ENCODE measurements around the gene TMOD1.

The TMOD1 gene

DNA sequence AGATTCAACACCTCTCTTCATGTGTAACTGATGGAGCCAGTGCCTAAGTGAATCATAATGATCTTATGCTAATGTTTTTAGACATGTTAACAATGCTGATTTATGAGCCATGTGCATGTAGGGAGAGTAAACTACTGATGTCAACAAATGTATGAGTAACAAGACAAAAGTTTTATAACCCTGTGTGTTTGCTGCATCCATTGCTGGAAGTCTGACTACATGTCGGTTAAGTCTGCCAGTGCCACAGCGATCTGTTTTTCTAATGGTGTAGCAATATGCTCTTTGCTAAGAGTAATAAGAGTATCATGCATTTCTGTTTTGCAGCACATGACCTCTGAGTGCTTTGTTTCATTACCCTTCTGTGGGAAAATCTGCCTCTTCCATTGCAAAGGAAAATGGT, 26.4 kb upstream of the TMOD1 start:
- TF ChIP-seq, protein P1, sequence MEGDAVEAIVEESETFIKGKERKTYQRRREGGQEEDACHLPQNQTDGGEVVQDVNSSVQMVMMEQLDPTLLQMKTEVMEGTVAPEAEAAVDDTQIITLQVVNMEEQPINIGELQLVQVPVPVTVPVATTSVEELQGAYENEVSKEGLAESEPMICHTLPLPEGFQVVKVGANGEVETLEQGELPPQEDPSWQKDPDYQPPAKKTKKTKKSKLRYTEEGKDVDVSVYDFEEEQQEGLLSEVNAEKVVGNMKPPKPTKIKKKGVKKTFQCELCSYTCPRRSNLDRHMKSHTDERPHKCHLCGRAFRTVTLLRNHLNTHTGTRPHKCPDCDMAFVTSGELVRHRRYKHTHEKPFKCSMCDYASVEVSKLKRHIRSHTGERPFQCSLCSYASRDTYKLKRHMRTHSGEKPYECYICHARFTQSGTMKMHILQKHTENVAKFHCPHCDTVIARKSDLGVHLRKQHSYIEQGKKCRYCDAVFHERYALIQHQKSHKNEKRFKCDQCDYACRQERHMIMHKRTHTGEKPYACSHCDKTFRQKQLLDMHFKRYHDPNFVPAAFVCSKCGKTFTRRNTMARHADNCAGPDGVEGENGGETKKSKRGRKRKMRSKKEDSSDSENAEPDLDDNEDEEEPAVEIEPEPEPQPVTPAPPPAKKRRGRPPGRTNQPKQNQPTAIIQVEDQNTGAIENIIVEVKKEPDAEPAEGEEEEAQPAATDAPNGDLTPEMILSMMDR (IDR thresholded peaks at IDR 0.05; ENCODE audit: low read depth, low read length, poor library complexity, severe bottlenecking) = no peak
- no peak for TF ChIP-seq EZH2phosphoT487 (IDR thresholded peaks at IDR 0.05; ENCODE audit: borderline replicate concordance, low read length)
- no peaks in the 10 kb centered on the region for H4K20me1 ChIP-seq (ENCODE audit: control insufficient read depth, insufficient read depth, low read depth, low read length)
- H3K79me2 ChIP-seq (ENCODE audit: control insufficient read depth, low read length) = no peaks in the 10 kb centered on the region
- H3K4me3 ChIP-seq (ENCODE audit: low read length) = no peak overlapping the region
- no peaks in the 10 kb centered on the region for H3K4me1 ChIP-seq (ENCODE audit: control insufficient read depth, low read length)
- H3K27ac ChIP-seq (ENCODE audit: low read depth, low read length) = no peak overlapping the region
- no peaks in the 10 kb centered on the region for H3K27me3 ChIP-seq (ENCODE audit: control insufficient read depth, low read length)
- no peaks in the 10 kb centered on the region for H3K9me2 ChIP-seq (replicated peaks; ENCODE audit: control insufficient read depth, low read length)
- H3F3A ChIP-seq (ENCODE audit: control insufficient read depth, insufficient read depth) = no peaks in the 10 kb centered on the region
- no peaks in the 10 kb centered on the region for H3K36me3 ChIP-seq (ENCODE audit: control insufficient read depth, low read length)
- H3K4me2 ChIP-seq (ENCODE audit: low read length) = no peak overlapping the region
- no peaks in the 10 kb centered on the region for H3K9me3 ChIP-seq (ENCODE audit: control insufficient read depth, insufficient read depth, low read length)

DNA sequence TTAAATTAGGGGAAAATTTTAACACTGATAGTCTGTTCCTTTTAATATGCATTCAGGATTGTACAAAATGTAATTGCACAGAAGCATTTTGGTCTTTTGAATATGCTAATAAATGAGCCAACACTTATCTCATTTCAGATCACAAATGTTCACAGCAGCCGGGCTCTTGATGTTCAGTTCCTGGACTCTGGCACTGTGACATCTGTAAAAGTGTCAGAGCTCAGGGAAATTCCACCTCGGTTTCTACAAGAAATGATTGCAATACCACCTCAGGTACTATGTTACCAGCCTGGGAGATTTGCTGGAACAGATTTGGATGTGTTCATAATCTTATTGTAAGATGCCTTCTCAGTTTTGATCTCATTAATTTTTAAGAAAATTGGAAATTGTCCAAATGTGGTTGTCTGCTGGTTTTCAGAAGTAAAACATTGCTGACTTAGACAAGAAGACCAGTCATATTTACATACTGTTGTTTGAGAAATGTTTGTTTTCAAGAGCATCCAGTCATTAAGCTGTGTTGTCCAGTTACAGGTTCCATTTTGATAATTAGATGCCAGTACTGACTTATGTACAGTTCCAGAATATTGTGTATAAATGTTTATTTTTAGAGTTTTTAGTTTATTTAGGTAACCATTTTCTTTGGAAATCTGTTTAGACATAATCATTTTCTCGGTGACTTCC, 23.0 kb upstream of the TMOD1 start:
- Histone ChIP-seq H3K9me3 (ENCODE audit: control insufficient read depth, insufficient read depth, low read length) (no peaks in the 10 kb centered on the region), H3K27me3 (ENCODE audit: control insufficient read depth, low read length) (no peaks in the 10 kb centered on the region), H3K4me2 (ENCODE audit: low read length) (no peak overlapping the region), H3K27ac (ENCODE audit: low read depth, low read length) (no peak overlapping the region), H4K20me1 (ENCODE audit: control insufficient read depth, insufficient read depth, low read depth, low read length) (no peaks in the 10 kb centered on the region), H3K4me3 (ENCODE audit: low read length) (no peak overlapping the region), H3K79me2 (ENCODE audit: control insufficient read depth, low read length) (no peaks in the 10 kb centered on the region), H3K9me2 (replicated peaks; ENCODE audit: control insufficient read depth, low read length) (no peaks in the 10 kb centered on the region), H3K36me3 (ENCODE audit: control insufficient read depth, low read length) (peaks cover 4% of the 10 kb centered on the region; the same call in 1 of the 2 replicates), H3F3A (ENCODE audit: control insufficient read depth, insufficient read depth) (no peaks in the 10 kb centered on the region), H3K4me1 (ENCODE audit: control insufficient read depth, low read length) (no peaks in the 10 kb centered on the region)
- no peak for TF ChIP-seq EZH2phosphoT487 (IDR thresholded peaks at IDR 0.05; ENCODE audit: borderline replicate concordance, low read length)
- TF ChIP-seq, protein P1 (IDR thresholded peaks at IDR 0.05; ENCODE audit: low read depth, low read length, poor library complexity, severe bottlenecking) = no peak

DNA sequence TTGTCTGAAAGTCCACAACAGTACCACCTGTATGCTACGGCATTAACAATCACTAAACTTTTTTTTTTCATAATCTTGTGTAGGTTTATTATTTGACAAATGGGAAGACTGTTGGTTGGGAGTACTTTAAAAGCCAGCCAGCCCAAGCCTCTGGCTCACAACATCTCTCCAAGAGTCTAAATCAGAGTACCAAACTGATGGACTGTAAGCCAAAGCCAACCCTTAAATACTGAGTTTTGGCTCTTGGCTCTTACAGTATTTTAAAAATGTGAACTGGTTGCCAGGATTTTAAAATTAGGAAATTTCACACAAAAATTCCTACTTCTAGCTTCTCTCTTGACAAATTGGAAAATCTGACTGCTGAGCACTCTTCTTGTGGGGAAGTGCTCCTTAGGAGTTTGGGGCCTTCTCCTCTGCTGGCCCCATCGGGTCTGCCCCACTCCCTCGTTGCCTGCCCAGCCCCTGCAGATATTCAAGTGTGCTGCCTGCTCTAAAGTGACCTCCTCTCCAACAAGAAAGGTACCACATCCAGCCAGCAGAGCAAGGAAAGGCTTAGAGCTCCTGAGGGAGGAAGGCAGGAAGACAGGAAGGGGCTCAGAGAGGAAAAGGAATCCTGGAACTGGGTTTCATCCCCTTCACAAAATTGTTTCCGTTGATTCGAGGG, 21.8 kb upstream of the TMOD1 start:
- Histone ChIP-seq H3K9me3 (ENCODE audit: control insufficient read depth, insufficient read depth, low read length) (no peaks in the 10 kb centered on the region), H3K36me3 (ENCODE audit: control insufficient read depth, low read length) (peaks cover 4% of the 10 kb centered on the region; the same call in 1 of the 2 replicates), H4K20me1 (ENCODE audit: control insufficient read depth, insufficient read depth, low read depth, low read length) (no peaks in the 10 kb centered on the region), H3K79me2 (ENCODE audit: control insufficient read depth, low read length) (no peaks in the 10 kb centered on the region), H3K27me3 (ENCODE audit: control insufficient read depth, low read length) (no peaks in the 10 kb centered on the region), H3K9me2 (replicated peaks; ENCODE audit: control insufficient read depth, low read length) (no peaks in the 10 kb centered on the region), H3K27ac (ENCODE audit: low read depth, low read length) (no peak overlapping the region), H3K4me1 (ENCODE audit: control insufficient read depth, low read length) (no peaks in the 10 kb centered on the region), H3K4me3 (ENCODE audit: low read length) (no peak overlapping the region), H3K4me2 (ENCODE audit: low read length) (no peak overlapping the region), H3F3A (ENCODE audit: control insufficient read depth, insufficient read depth) (no peaks in the 10 kb centered on the region)
- TF ChIP-seq, protein P1 (IDR thresholded peaks at IDR 0.05; ENCODE audit: low read depth, low read length, poor library complexity, severe bottlenecking) = no peak
- TF ChIP-seq EZH2phosphoT487 (IDR thresholded peaks at IDR 0.05; ENCODE audit: borderline replicate concordance, low read length) = no peak

Measured in DOHH2 (cell line).